GM12878 (cell line): ENCODE results near the gene SMCO1. TPM values are rescaled to one million over a fixed set of nuclear protein-coding genes. Genes with fewer than 3 reads are reported as not detected.
"Not testable (repeated sequence)": the region's sequence is repeated elsewhere in the genome, so short reads cannot be mapped to it uniquely, and the experiment has no call there.

Experiments used
- ATAC-seq: fragments of 200-7000 bp; cut with Tn5 transposase; 3 replicates; pipeline ENCODE4 v1.9.1; 2020; ENCODE audit warnings: mild to moderate bottlenecking, moderate library complexity
- BruUV-seq: library from RNA; stranded (reverse); fragments of 400-500 nt; replicated peaks from 2 replicates; lab custom pipeline; 2021; lab: Mats Ljungman, UMichigan
- CTCF ChIA-PET: fragments of 300-600 bp; sonication (Branson Sonifier 250); formaldehyde crosslinking; extraction: SDS; loops from one replicate; lab custom pipeline; 2021; ENCODE audit warnings: inconsistent platforms; lab: Yijun Ruan, JAX
- POLR2A ChIA-PET: fragments of 350-600 bp; formaldehyde crosslinking; extraction: SDS; loops from one replicate; lab custom pipeline; 2021; ENCODE audit warnings: inconsistent platforms; lab: Charles Lee
- RAD21 ChIA-PET: fragments of 300-600 bp; sonication (Branson Sonifier 250); formaldehyde crosslinking; loops from one replicate; lab custom pipeline; 2023; ENCODE audit warnings: antibody characterized with exemption; ENCODE audit not compliant: unreplicated experiment; lab: Charles Lee
- SMC1A ChIA-PET: fragments of 300-600 bp; sonication (Branson Sonifier 250); formaldehyde crosslinking; loops from one replicate; lab custom pipeline; 2023; ENCODE audit not compliant: unreplicated experiment, uncharacterized antibody; lab: Charles Lee
- DNase-seq: peaks from one replicate; pipeline ENCODE4 v3.0.0-alpha.2; 2011; ENCODE audit warnings: low read depth, low spot score
- FAIRE-seq: peaks from 3 replicates; lab custom pipeline; 2011; peaks lifted over from hg19 to GRCh38; lab: Jason Lieb, UNC
- H2AFZ ChIP-seq: 2 replicates; pipeline ENCODE4 v1.6.0; 2011; ENCODE audit warnings: low read depth, low read length, control low read depth; ENCODE audit not compliant: control insufficient read depth
- H3K27ac ChIP-seq: 2 replicates; pipeline ENCODE4 v1.5.1; 2011; ENCODE audit warnings: control low read depth; ENCODE audit not compliant: control insufficient read depth, insufficient read depth
- H3K27me3 ChIP-seq, 2 experiments: replicated peaks in 1 of 2; 2 replicates each; pipeline versions ENCODE4 v1.6.0 to v1.6.1; 2011; ENCODE audit warnings: low read length in 1 of 2; ENCODE audit not compliant: control insufficient read depth in 2 of 2, insufficient read depth in 2 of 2
- H3K36me3 ChIP-seq, 2 experiments: 2 replicates each; pipeline ENCODE4 v1.5.1; 2011; ENCODE audit warnings: low read length in 1 of 2; ENCODE audit not compliant: control insufficient read depth in 2 of 2, insufficient read depth in 2 of 2
- H3K4me1 ChIP-seq: 2 replicates; pipeline ENCODE4 v1.6.1; 2011; ENCODE audit warnings: mild to moderate bottlenecking, low read length, moderate library complexity, mixed read lengths; ENCODE audit not compliant: control insufficient read depth, insufficient read depth
- H3K4me2 ChIP-seq: 2 replicates; pipeline ENCODE4 v1.6.0; 2011; ENCODE audit warnings: control low read depth; ENCODE audit not compliant: control insufficient read depth, insufficient read depth
- H3K4me3 ChIP-seq: fragments of 200-600 bp; sonication (generic); 2 replicates; pipeline ENCODE4 v1.5.1; 2016
- H3K79me2 ChIP-seq: 2 replicates; pipeline ENCODE4 v1.6.0; 2011; ENCODE audit warnings: low read length; ENCODE audit not compliant: control insufficient read depth, insufficient read depth
- H3K9ac ChIP-seq: 2 replicates; pipeline ENCODE4 v1.8.0; 2011; ENCODE audit warnings: low read length, control low read depth, mixed read lengths; ENCODE audit not compliant: control insufficient read depth, insufficient read depth
- H3K9me3 ChIP-seq: replicated peaks from 3 replicates; pipeline ENCODE4 v1.5.1; 2011; ENCODE audit warnings: mild to moderate bottlenecking, low read length; ENCODE audit not compliant: control insufficient read depth, insufficient read depth
- H4K20me1 ChIP-seq: 2 replicates; pipeline ENCODE4 v1.6.0; 2011; ENCODE audit not compliant: control insufficient read depth, insufficient read depth
- ATF2 ChIP-seq: IDR thresholded peaks from 2 replicates; pipeline ENCODE4 v1.6.1; 2012; ENCODE audit warnings: low read length, inconsistent platforms
- ATF7 ChIP-seq: fragments of 450-650 bp; IDR thresholded peaks from 2 replicates; pipeline ENCODE4 v1.6.1; 2016; ENCODE audit warnings: low read depth, mild to moderate bottlenecking
- CTCF ChIP-seq, 3 experiments: IDR thresholded peaks in 2 of 3; conservative IDR thresholded peaks in 1 of 3; 2 replicates each; pipeline ENCODE4 v1.5.1; 2011; ENCODE audit warnings: low read depth in 3 of 3, low read length in 3 of 3, mild to moderate bottlenecking in 3 of 3, control low read depth in 2 of 3, moderate library complexity in 2 of 3, inconsistent platforms in 1 of 3, mixed read lengths in 1 of 3; ENCODE audit not compliant: control insufficient read depth in 2 of 3, insufficient read depth in 1 of 3; ENCODE audit errors: extremely low read depth in 1 of 3
- DPF2 ChIP-seq: fragments of 450-650 bp; IDR thresholded peaks from 2 replicates; pipeline ENCODE4 v1.6.1; 2017; ENCODE audit warnings: mild to moderate bottlenecking
- HDGF ChIP-seq: fragments of 450-650 bp; IDR thresholded peaks from 2 replicates; pipeline ENCODE4 v1.6.1; 2016; ENCODE audit warnings: antibody characterized with exemption
- MLLT1 ChIP-seq: fragments of 450-650 bp; IDR thresholded peaks from 2 replicates; pipeline ENCODE4 v1.6.1; 2016; ENCODE audit warnings: mild to moderate bottlenecking
- MTA2 ChIP-seq: fragments of 450-650 bp; IDR thresholded peaks from 2 replicates; pipeline ENCODE4 v1.6.1; 2016; ENCODE audit warnings: low read depth, mild to moderate bottlenecking, moderate library complexity
- NBN ChIP-seq: fragments of 450-650 bp; IDR thresholded peaks from 2 replicates; pipeline ENCODE4 v1.6.1; 2016
- NR2F1 ChIP-seq: fragments of 450-650 bp; conservative IDR thresholded peaks from 2 replicates; pipeline ENCODE4 v1.6.1; 2017; ENCODE audit warnings: mild to moderate bottlenecking
- PKNOX1 ChIP-seq: fragments of 450-650 bp; IDR thresholded peaks from 2 replicates; pipeline ENCODE4 v1.6.1; 2016; ENCODE audit warnings: mild to moderate bottlenecking
- ZBTB40 ChIP-seq: fragments of 450-650 bp; IDR thresholded peaks from 2 replicates; pipeline ENCODE4 v1.6.1; 2016; ENCODE audit warnings: mild to moderate bottlenecking, moderate library complexity, borderline replicate concordance
- ZNF217 ChIP-seq: fragments of 450-650 bp; IDR thresholded peaks from 2 replicates; pipeline ENCODE4 v1.6.1; 2017; ENCODE audit warnings: antibody characterized with exemption, mild to moderate bottlenecking
- ZNF24 ChIP-seq: fragments of 450-650 bp; IDR thresholded peaks from 2 replicates; pipeline ENCODE4 v1.6.1; 2017; ENCODE audit warnings: antibody characterized with exemption, mild to moderate bottlenecking
- WGBS: methylation state at CpG from one replicate; pipeline ENCODE4 v1.1.6; 2016; ENCODE audit warnings: low lambda C conversion rate; ENCODE audit not compliant: insufficient replicate concordance, insufficient coverage; ENCODE audit errors: missing lambda C conversion rate; 5-methylcytosine and 5-hydroxymethylcytosine counted together
- in situ Hi-C: fragments of 300-500 bp; cut with MboI; formaldehyde crosslinking; loops from 9 replicates; pipeline ENCODE4 v1.14.3; 2018; ENCODE audit warnings: mixed read lengths
- intact Hi-C: fragments of 100-400 bp; cut with micrococcal nuclease; formaldehyde crosslinking; loops from one replicate; pipeline ENCODE4 v1.14.2; 2022; ENCODE audit not compliant: unreplicated experiment
- polyA plus RNA-seq, 11 experiments: library from polyadenylated mRNA; depleted of rRNA in 4 of 11; unstranded in 6 of 11; stranded (reverse) in 5 of 11; fragments of >200 nt; fragmentation: Nextera tagmentation in 4 of 11; fragmentation: Illumina TruSeq in 1 of 11; extraction: Ambion mirVana in 4 of 11; extraction: Trizol in 1 of 11; gene quantifications; 1 replicate in 1 of 11; 2 replicates in 10 of 11; pipeline versions ENCODE4 v1.2.1 to v1.2.3, GENCODE V29; 2011 to 2016; ENCODE audit warnings: inconsistent platforms in 2 of 11, missing spikeins in 2 of 11, low read depth in 1 of 11
- total RNA-seq, 4 experiments: library from RNA; depleted of rRNA in 3 of 4; stranded (reverse); fragments of >200 nt in 3 of 4; fragmentation: Illumina TruSeq in 1 of 4; extraction: Trizol in 1 of 4; gene quantifications; 2 replicates each; pipeline versions ENCODE4 v1.2.1 to v1.2.3, GENCODE V29; 2013 to 2021

SMCO1 gene
- total and polyA plus RNA-seq, 10 of the 15 experiments (the other 5 are each of a cell fraction or from before 2014, with no cell fraction given), result 0.05 TPM; not detected in 9

GRCh38 chr3:196457470-196457869 is 57.7 kb downstream of the SMCO1 start:
- ChIA-PET SMC1A (interaction anchor here (0.8 to 6.8 kb wide), 9 partner anchors 9 to 92 kb away, joined by 3 to 59 read pairs (median 3); no protein-coding TSS in a partner anchor), POLR2A (interaction anchor here (0.7 to 1.8 kb wide), 3 partner anchors 11 to 263 kb away, joined by 6 to 8 read pairs (median 8); no protein-coding TSS in a partner anchor), CTCF (interaction anchor here (0.9 to 3.5 kb wide), 5 partner anchors 11 to 205 kb away, joined by 3 to 12 read pairs (median 3); no protein-coding TSS in a partner anchor), RAD21 (interaction anchor here (0.7 to 6.8 kb wide), 4 partner anchors 14 to 176 kb away, joined by 3 to 60 read pairs (median 4); no protein-coding TSS in a partner anchor)
- peak; percentile 90 for ATAC-seq
- H4K20me1 ChIP-seq, H3K36me3 ChIP-seq, H3K4me3 ChIP-seq, H3K9me3 ChIP-seq, BruUV-seq, H2AFZ ChIP-seq, FAIRE-seq, H3K27me3 ChIP-seq, H3K79me2 ChIP-seq, H3K4me1 ChIP-seq, H3K9ac ChIP-seq, H3K4me2 ChIP-seq, in situ Hi-C loops: not testable (repeated sequence)
- H3K27ac ChIP-seq, result peak overlapping the region; percentile 47
- 52% methylated on average over 7 of the region's 7 CpGs for WGBS
- intact Hi-C loops, result loop anchor here (1.0 kb wide), 1 partner anchor 22 kb away; no protein-coding TSS in a partner anchor
- peak; percentile 36 for DNase-seq
- TF ChIP-seq CTCF (IDR thresholded peaks at IDR 0.05 in 2 of 3, conservative IDR thresholded peaks at IDR 0.05 in 1 of 3; ENCODE audit: control insufficient read depth in 2 of 3, extremely low read depth in 1 of 3, insufficient read depth in 1 of 3, low read depth in 3 of 3, low read length in 3 of 3) (peak in 1 of 3 experiments; percentile 5; a peak in 1 of 6 replicates), HDGF (0 out of 2 replicates have a peak, but pooled peaks have one; percentile 28), ZBTB40 (peak; percentile 12; the same call in 1 of the 2 replicates), MLLT1 (peak; percentile 50; the same call in 1 of the 2 replicates), ZNF24 (peak; percentile 56; the same call in 1 of the 2 replicates), NBN (peak; percentile 70; the same call in 1 of the 2 replicates), ZNF217 (peak; percentile 94), DPF2 (0 out of 2 replicates have a peak, but pooled peaks have one; percentile 29), MTA2 (peak; percentile 80), PKNOX1 (0 out of 2 replicates have a peak, but pooled peaks have one; percentile 8), ATF2 (peak; percentile 19; the same call in 1 of the 2 replicates), ATF7 (peak; percentile 65), NR2F1 (peak; percentile 37; the same call in 1 of the 2 replicates)
